ENCODE results near the gene TMEM9. TPM values are rescaled to one million over a fixed set of nuclear protein-coding genes. Genes with fewer than 3 reads are reported as not detected.

The TMEM9 gene
- total RNA-seq, 1 donor from 2014 or later: 78.5 TPM

- DNase-seq (ENCODE audit: low spot score): no peak
Measured at GRCh38 chr1:201109651-201110050, 44.6 kb downstream of the TMEM9 start.

GRCh38 chr1:201108614-201109013 is 45.7 kb downstream of the TMEM9 start:
- DNase-seq (ENCODE audit: low spot score): no peak

- no peak for DNase-seq (ENCODE audit: low spot score)
Measured at GRCh38 chr1:201105688-201106087, 48.6 kb downstream of the TMEM9 start.

- no peak for DNase-seq (ENCODE audit: low spot score)
Measured at GRCh38 chr1:201104141-201104540, 50.1 kb downstream of the TMEM9 start.

- DNase-seq (ENCODE audit: low spot score): no peak
Measured at GRCh38 chr1:201103666-201104065, 50.6 kb downstream of the TMEM9 start.

- DNase-seq (ENCODE audit: low spot score): no peak
Measured at GRCh38 chr1:201100169-201100930, 53.9 kb downstream of the TMEM9 start.

- DNase-seq (ENCODE audit: low spot score): peak; percentile 76
Measured at GRCh38 chr1:201098992-201099677, 55.1 kb downstream of the TMEM9 start.

- no peak for DNase-seq (ENCODE audit: low spot score)
Measured at GRCh38 chr1:201096977-201097856, 57.1 kb downstream of the TMEM9 start.

- DNase-seq (ENCODE audit: low spot score): no peak
Measured at GRCh38 chr1:201096041-201096461, 58.2 kb downstream of the TMEM9 start.

GRCh38 chr1:201095581-201095980 is 58.7 kb downstream of the TMEM9 start:
- no peak for DNase-seq (ENCODE audit: low spot score)

- peak; percentile 29 for DNase-seq (ENCODE audit: low spot score)
Measured at GRCh38 chr1:201094832-201095231, 59.4 kb downstream of the TMEM9 start.

- no peak for DNase-seq (ENCODE audit: low spot score)
Measured at GRCh38 chr1:201093962-201094361, 60.3 kb downstream of the TMEM9 start.

- DNase-seq (ENCODE audit: low spot score): no peak
Measured at GRCh38 chr1:201093561-201093960, 60.7 kb downstream of the TMEM9 start.

- DNase-seq (ENCODE audit: low spot score): no peak
Measured at GRCh38 chr1:201092738-201093137, 61.5 kb downstream of the TMEM9 start.

GRCh38 chr1:201091256-201091655 is 63.0 kb downstream of the TMEM9 start:
- no peak for DNase-seq (ENCODE audit: low spot score)

GRCh38 chr1:201090541-201090940 is 63.7 kb downstream of the TMEM9 start:
- DNase-seq (ENCODE audit: low spot score): no peak

- peak; percentile 31 for DNase-seq (ENCODE audit: low spot score)
Measured at GRCh38 chr1:201089596-201089995, 64.7 kb downstream of the TMEM9 start.

GRCh38 chr1:201088901-201089525 is 65.3 kb downstream of the TMEM9 start:
- no peak for DNase-seq (ENCODE audit: low spot score)

GRCh38 chr1:201088395-201088794 is 65.9 kb downstream of the TMEM9 start:
- DNase-seq (ENCODE audit: low spot score): no peak

- DNase-seq (ENCODE audit: low spot score): no peak
Measured at GRCh38 chr1:201085902-201086735, 68.2 kb downstream of the TMEM9 start.

All from umbilical cord (tissue), 2 donors.